Stimulated activated CD4-positive, alpha-beta T cell treated with anti-CD3 and anti-CD28 coated beads, Interleukin-2, amount 100 ng/mL, for 4 hours (primary cell): ENCODE measurements around the gene MAPKBP1.
A peak's percentile ranks its signal among the peaks of the same experiment; 100 is the strongest.

Experiments
- DNase-seq: peaks from one replicate; pipeline ENCODE4 v3.0.0-alpha.2; 2020; ENCODE audit warnings: low read depth

The MAPKBP1 gene

DNA sequence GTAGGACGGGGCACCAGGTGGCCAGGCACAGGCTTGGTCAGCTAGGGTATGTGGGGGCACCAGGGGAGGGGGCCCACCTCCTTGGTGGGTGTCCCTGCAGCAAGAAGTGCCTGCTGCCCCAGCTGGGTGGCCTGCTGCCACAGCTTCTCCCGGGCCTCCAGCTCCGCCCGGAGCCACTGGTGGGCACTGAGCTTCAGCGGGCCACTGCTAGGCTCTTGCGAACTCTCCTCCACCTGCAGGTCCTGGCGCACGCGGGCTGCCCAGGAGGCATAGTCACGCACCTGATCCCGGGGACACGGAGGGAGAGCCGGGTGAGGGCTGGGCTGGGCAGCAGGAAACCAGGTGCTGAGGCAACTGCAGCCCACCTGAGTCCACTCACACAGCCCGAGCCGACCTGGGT is 94.0 kb downstream of the MAPKBP1 start:
- no peak for DNase-seq

DNA sequence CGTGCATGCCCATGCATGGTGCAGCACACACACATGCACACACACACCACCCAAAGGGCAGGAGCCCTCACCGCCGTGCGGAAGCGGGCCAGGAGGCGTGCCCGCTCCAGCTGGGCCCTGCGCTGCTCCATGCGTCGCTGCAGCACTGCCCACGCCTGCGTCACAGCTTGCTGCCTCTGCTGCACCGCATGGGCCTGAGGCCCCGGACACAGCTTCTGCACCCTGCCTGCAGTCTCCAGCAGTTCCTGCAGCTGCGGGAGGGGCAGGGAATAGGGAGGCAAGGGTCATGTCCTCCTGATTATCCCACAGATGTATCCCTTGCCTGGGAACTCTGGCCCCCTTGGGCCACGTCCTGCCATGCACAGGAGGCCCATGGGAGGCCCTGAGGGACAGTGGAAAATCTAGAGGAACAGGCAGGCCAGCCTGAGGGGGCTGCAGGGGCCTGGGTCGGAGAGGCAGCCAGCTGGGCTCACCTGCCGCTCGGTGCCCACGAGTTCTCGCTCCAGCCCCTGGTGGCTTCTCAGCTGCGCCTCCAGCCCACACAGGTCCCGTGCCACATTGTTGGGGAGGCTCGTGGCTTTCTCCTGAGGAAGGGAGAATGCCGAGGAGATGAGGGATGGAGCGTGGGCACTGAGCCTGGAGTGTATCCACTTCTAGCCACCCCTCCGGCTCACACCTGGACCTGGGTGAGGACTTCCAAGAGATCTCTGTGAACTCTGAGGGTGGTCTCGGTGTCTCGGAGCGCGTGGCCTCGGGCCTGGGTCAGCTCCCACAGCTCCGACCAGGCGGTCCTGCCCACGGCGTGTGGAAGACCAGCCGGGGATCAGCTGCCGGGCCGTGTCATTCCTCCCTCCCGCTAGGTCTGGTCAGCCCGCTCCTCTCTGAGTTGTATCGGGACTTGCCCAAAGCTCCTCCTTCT is 95.7 kb downstream of the MAPKBP1 start:
- no peak for DNase-seq

DNA sequence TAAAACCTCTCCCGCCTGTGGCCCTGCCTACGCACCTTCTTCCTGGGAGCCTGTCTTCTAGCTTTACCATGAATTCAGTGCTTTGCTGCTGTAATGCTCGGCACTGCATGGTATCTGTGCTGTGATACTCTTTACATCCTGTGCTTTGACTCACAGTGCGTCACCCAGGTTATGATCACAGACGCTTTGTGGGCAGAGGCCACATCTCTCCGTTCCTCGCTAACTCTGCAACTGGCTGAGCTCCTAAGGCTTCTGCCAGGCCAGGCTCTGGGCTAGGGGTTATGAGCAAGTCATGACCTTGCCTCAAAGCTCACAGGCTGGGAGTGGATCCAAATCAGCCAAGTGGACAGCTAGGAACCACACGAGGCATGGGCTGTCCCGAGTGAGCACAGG is 96.4 kb downstream of the MAPKBP1 start:
- peak; percentile 39 for DNase-seq

DNA sequence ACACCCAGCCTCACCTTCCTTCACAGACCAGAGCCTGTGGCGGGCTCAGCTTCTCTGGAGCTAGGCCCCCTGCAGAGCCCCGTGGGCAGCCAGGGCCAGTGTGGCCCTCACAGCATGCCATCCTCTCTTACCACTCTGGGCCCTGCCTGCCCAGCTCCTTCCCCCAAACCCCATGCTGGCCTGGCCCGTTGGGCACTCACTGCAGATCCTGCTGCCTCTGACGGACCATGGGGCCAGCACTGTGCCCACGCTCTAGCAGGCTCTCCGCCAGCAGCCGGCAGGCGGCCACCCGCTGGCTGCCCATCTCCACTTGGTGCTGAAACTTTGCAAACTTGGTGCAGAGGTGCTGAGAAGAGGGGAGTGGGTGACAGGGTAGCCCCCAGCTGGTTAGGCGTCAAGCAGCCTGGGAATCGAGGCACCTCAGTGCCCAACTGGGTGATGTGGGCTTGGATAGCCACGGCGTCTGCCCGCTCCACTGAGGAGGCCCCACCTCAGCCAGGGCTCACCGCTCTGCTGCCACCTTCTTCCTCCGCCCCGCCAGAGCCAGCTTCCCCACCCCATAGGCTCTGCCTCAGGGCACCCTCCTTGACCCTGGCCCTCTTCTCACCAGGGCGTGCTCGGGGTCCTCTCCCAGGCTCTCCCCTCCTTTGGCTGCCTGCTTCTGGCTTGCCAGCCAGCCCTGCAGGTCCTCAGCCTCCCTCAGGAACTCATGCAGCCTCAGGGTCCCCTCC is 97.1 kb downstream of the MAPKBP1 start:
- no peak for DNase-seq

DNA sequence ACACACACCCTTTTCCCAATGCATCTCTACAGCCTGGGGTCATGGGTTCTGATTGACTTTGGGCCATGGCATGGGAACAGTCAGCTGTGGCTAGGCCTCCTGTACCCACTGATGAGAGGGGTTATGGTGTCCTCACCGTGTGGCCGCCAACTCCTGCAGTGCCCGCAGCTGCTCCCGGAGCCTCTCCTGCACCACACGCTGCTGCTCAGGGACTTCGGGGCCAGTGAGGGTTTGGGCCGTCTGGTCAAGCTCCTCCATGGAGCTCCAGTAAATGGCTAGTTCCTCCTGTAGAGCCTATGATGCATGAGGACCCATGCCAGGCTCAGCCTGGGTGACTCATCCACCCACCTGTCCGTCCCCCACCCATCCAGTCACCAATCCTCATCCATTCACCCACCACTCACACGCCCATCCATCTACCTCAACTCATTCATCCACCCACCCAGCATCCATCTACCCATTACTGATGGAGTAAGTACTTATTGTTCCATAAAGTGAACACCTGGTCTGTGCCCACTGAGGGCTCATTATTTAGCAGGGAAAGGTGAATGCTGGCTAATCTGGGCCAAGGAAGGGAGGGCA is 98.0 kb downstream of the MAPKBP1 start:
- no peak for DNase-seq

DNA sequence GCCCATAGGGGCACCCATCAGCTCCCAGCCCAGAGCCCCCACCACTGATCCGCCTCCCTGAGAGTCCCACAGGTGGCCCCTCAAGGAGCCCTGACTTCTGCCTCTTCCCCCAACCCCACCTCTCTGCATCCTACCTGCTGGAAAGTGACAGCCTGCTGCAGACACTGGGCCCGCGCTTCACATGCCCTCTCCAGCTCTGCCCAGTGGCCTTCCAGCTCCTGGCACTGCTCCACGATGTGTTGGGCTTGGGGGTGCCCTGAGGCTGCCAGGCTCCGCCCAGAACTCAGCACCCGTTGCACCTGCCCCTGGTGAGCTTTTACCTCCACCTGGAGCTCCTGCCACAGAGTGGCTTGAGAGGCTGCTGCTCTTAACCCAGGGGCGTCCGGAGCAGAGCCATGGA is 99.4 kb downstream of the MAPKBP1 start:
- no peak for DNase-seq

DNA sequence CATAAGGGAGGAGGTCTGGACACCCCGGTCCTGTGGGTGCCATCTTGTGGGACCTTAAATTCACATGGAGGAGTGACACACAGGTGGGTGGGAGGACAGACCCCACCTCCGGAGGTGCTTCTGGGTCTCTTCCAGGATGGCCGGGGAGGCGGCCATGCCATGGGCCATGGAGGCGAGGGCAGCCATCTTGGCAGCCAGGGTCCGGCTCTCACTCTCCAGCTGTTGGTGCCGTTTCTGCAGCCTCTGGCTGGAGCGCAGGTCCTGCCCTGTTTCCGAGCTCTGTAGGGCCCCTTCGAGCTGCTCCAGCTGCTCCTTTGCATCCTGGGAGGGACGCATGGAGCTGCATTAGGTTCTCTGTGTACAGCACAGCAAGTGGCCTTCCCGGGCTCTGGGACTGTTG is 100.5 kb downstream of the MAPKBP1 start:
- DNase-seq: no peak

DNA sequence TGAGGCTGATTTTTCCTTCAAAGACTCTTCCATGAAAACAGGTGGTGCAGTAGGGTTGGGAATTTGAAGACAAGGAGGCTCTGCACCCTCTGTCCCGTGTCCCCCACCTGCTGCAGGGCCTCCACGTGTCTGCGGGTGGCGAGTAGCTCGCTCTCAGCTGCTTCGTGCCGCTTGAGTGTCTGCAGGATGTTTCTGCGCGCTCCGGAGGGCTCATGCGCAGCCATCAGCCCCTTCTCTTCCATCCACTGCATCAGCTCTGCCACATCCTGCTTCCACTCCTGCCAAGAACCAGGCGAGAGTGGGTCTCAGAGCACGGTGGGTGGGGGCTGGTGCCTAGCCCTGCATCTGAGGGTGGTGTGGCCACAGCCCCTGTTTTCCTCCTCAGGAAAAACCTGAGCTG is 101.7 kb downstream of the MAPKBP1 start:
- no peak for DNase-seq

DNA sequence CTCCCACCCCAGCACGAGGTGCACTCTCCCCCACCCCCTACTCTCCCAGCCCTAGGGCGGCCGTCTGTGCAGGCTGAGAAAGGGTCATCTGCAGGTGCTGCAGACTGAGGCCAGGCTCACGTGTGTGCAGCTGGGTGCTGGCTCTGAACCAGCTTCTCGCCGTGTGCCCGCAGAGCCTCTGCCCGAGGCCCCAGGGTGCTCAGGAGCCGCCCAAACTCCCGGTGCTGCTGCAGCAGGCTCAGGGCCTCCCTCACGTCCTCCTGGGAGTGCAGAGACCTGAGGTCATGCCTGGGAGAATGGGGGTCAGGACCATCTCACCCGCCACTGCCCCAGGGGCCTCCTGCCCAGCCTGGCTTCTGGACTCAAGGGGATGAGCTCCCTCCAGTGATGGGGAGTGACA is 102.4 kb downstream of the MAPKBP1 start:
- DNase-seq: no peak
